HCT116 (cell line): Measurements from ENCODE around the gene SRP19. TPM values are rescaled to one million over a fixed set of nuclear protein-coding genes. Genes with fewer than 3 reads are reported as not detected.

Experiments
- ATAC-seq: fragments of 200-7000 bp; cut with Tn5 transposase; 2 replicates; pipeline ENCODE4 v1.9.1; 2020; ENCODE audit warnings: mild to moderate bottlenecking, moderate library complexity
- BruUV-seq: library from RNA; stranded (reverse); fragments of 400-500 nt; replicated peaks from 2 replicates; lab custom pipeline; 2021; lab: Mats Ljungman, UMichigan
- CTCF ChIA-PET: fragments of 300-600 bp; sonication (Branson Sonifier 250); formaldehyde crosslinking; loops from one replicate; lab custom pipeline; 2021; ENCODE audit warnings: antibody characterized with exemption; lab: Charles Lee
- POLR2A ChIA-PET: fragments of 300-600, 350-600 bp; sonication (Branson Sonifier 250); formaldehyde crosslinking; loops from one replicate; lab custom pipeline; 2021; ENCODE audit warnings: antibody characterized with exemption; lab: Charles Lee
- RAD21 ChIA-PET, 2 experiments: fragments of 300-600 bp; sonication (Branson Sonifier 250); formaldehyde crosslinking; loops; one replicate each; lab custom pipeline; 2023; ENCODE audit warnings: low total read pairs in 2 of 2; ENCODE audit not compliant: uncharacterized antibody in 2 of 2, unreplicated experiment in 2 of 2, low non-redundant PET in 1 of 2; lab: Charles Lee
- DNase-seq: peaks from one replicate; pipeline ENCODE4 v3.0.0-alpha.2; 2010; ENCODE audit warnings: low read depth, low spot score
- H2AFZ ChIP-seq: fragments of 200-600 bp; shearing (Covaris generic), sonication (generic); 2 replicates; pipeline ENCODE4 v1.6.1; 2017; ENCODE audit warnings: low read depth, mixed run types, mixed read lengths, antibody characterized with exemption, low read length; ENCODE audit not compliant: poor library complexity, severe bottlenecking
- H3K27ac ChIP-seq: 2 replicates; pipeline ENCODE4 v1.5.1; 2012; ENCODE audit warnings: low read depth, low read length
- H3K27me3 ChIP-seq: fragments of 200-600 bp; sonication (generic); 2 replicates; pipeline ENCODE4 v1.6.1; 2016; ENCODE audit warnings: mixed run types, low read length, mixed read lengths; ENCODE audit not compliant: insufficient read depth
- H3K36me3 ChIP-seq, 2 experiments: fragments of 200-500 bp in 1 of 2; fragments of 200-600 bp in 1 of 2; sonication (Bioruptor generic) in 1 of 2; sonication (generic) in 1 of 2; 2 replicates each; pipeline versions ENCODE4 v1.5.1 to v1.6.1; 2014 to 2016; ENCODE audit warnings: low read length in 2 of 2, inconsistent platforms in 1 of 2, mixed read lengths in 1 of 2, mixed run types in 1 of 2; ENCODE audit not compliant: insufficient read depth in 2 of 2, control insufficient read depth in 1 of 2
- H3K4me1 ChIP-seq, 2 experiments: fragments of 200-600 bp in 1 of 2; sonication (generic) in 1 of 2; 2 replicates each; pipeline versions ENCODE4 v1.5.1 to v1.6.1; 2012 to 2017; ENCODE audit warnings: low read length in 2 of 2, inconsistent platforms in 1 of 2, mild to moderate bottlenecking in 1 of 2, mixed read lengths in 1 of 2, mixed run types in 1 of 2, moderate library complexity in 1 of 2; ENCODE audit not compliant: insufficient read depth in 2 of 2, control insufficient read depth in 1 of 2
- H3K4me2 ChIP-seq: fragments of 200-600 bp; sonication (generic); 2 replicates; pipeline ENCODE4 v1.6.1; 2017; ENCODE audit warnings: mixed run types, low read length, mixed read lengths
- H3K4me3 ChIP-seq, 2 experiments: fragments of 200-600 bp in 1 of 2; sonication (generic) in 1 of 2; replicated peaks in 1 of 2; 2 replicates each; pipeline ENCODE4 v1.5.1; 2011 to 2016; ENCODE audit warnings: low read length in 2 of 2, control low read depth in 1 of 2, low read depth in 1 of 2, mild to moderate bottlenecking in 1 of 2, mixed read lengths in 1 of 2, mixed run types in 1 of 2
- H3K79me2 ChIP-seq: fragments of 200-600 bp; sonication (generic); 2 replicates; pipeline ENCODE4 v1.6.1; 2017; ENCODE audit warnings: mild to moderate bottlenecking, mixed run types, low read length, moderate library complexity, mixed read lengths; ENCODE audit not compliant: insufficient read depth
- H3K9ac ChIP-seq: fragments of 200-600 bp; sonication (generic); 2 replicates; pipeline ENCODE4 v1.6.1; 2016; ENCODE audit warnings: low read length, mixed read lengths
- H3K9me2 ChIP-seq: fragments of 200-600 bp; sonication (generic), shearing (Covaris generic); 2 replicates; pipeline ENCODE4 v1.6.1; 2017; ENCODE audit warnings: mixed run types, mild to moderate bottlenecking, moderate library complexity; ENCODE audit not compliant: insufficient read depth
- H3K9me3 ChIP-seq, 2 experiments: fragments of 200-500 bp in 1 of 2; fragments of 200-600 bp in 1 of 2; sonication (Bioruptor generic) in 1 of 2; sonication (generic) in 1 of 2; 2 replicates each; pipeline ENCODE4 v1.6.1; 2014 to 2017; ENCODE audit warnings: low read length in 2 of 2, mixed read lengths in 2 of 2, inconsistent platforms in 1 of 2, low read depth in 1 of 2, mild to moderate bottlenecking in 1 of 2, mixed run types in 1 of 2, moderate library complexity in 1 of 2; ENCODE audit not compliant: control insufficient read depth in 1 of 2, insufficient read depth in 1 of 2
- H4K20me1 ChIP-seq: fragments of 200-600 bp; sonication (generic), shearing (Covaris generic); 2 replicates; pipeline ENCODE4 v1.6.1; 2017; ENCODE audit warnings: mixed run types, mild to moderate bottlenecking, moderate library complexity; ENCODE audit not compliant: insufficient read depth
- CBX3 ChIP-seq: IDR thresholded peaks from 2 replicates; pipeline ENCODE4 v1.6.1; 2012; ENCODE audit warnings: low read depth
- CEBPB ChIP-seq: IDR thresholded peaks from 2 replicates; pipeline ENCODE4 v1.6.1; 2012; ENCODE audit warnings: low read depth
- EGR1 ChIP-seq: IDR thresholded peaks from 2 replicates; pipeline ENCODE4 v1.6.1; 2012; ENCODE audit warnings: low read depth
- ELF1 ChIP-seq: IDR thresholded peaks from 2 replicates; pipeline ENCODE4 v1.6.1; 2012; ENCODE audit warnings: low read depth, borderline replicate concordance
- EZH2 ChIP-seq: fragments of 200-600 bp; sonication (generic); IDR thresholded peaks from 2 replicates; pipeline ENCODE4 v1.6.1; 2017; ENCODE audit warnings: antibody characterized with exemption, mixed run types
- EZH2phosphoT487 ChIP-seq: fragments of 200-600 bp; IDR thresholded peaks from 2 replicates; pipeline ENCODE4 v1.6.1; 2018; ENCODE audit warnings: antibody characterized with exemption, borderline replicate concordance
- FOSL1 ChIP-seq: IDR thresholded peaks from 2 replicates; pipeline ENCODE4 v1.6.1; 2012; ENCODE audit warnings: low read depth
- MAX ChIP-seq: IDR thresholded peaks from 2 replicates; pipeline ENCODE4 v1.6.1; 2012
- POLR2A ChIP-seq: IDR thresholded peaks from 2 replicates; pipeline ENCODE4 v1.7.0; 2011; ENCODE audit warnings: borderline replicate concordance; ENCODE audit not compliant: insufficient read depth, insufficient read length; ENCODE audit errors: extremely low read depth
- SIN3A ChIP-seq: IDR thresholded peaks from 2 replicates; pipeline ENCODE4 v1.6.1; 2012; ENCODE audit warnings: low read depth
- SP1 ChIP-seq: IDR thresholded peaks from 2 replicates; pipeline ENCODE4 v1.6.1; 2012; ENCODE audit warnings: low read depth
- SRF ChIP-seq: IDR thresholded peaks from 2 replicates; pipeline ENCODE4 v1.6.1; 2012; ENCODE audit warnings: low read depth
- TCF7L2 ChIP-seq: IDR thresholded peaks from 2 replicates; pipeline ENCODE4 v1.7.0; 2011; ENCODE audit warnings: borderline replicate concordance, inconsistent platforms; ENCODE audit not compliant: insufficient read depth, insufficient read length; ENCODE audit errors: extremely low read depth
- ZBTB33 ChIP-seq: IDR thresholded peaks from 2 replicates; pipeline ENCODE4 v1.6.1; 2011; ENCODE audit warnings: mild to moderate bottlenecking, low read length, moderate library complexity; ENCODE audit not compliant: insufficient replicate concordance; ENCODE audit errors: extremely low read depth
- ZFX ChIP-seq: fragments of 450-650 bp; IDR thresholded peaks from 2 replicates; pipeline ENCODE4 v1.6.1; 2017
- ZNF274 ChIP-seq: fragments of 200-500 bp; sonication (Bioruptor generic); IDR thresholded peaks from 2 replicates; pipeline ENCODE4 v1.6.1; 2014; ENCODE audit warnings: mild to moderate bottlenecking, low read depth, low read length, inconsistent platforms
- intact Hi-C: fragments of 100-400 bp; cut with micrococcal nuclease; formaldehyde crosslinking; loops from 2 replicates; pipeline ENCODE4 v1.10.0; 2022
- total RNA-seq: library from RNA; stranded (reverse); gene quantifications from one replicate; pipeline ENCODE4 v1.2.1, GENCODE V29; 2021; ENCODE audit not compliant: unreplicated experiment
- TF ChIP-seq, protein P1 (sequence below): IDR thresholded peaks from 2 replicates; pipeline ENCODE4 v1.6.1; 2012; ENCODE audit warnings: low read depth
- TF ChIP-seq, protein P2 (sequence below): IDR thresholded peaks from 2 replicates; pipeline ENCODE4 v1.6.1; 2012
- TF ChIP-seq, protein P3 (sequence below), 3 experiments: fragments of 200-600 bp in 1 of 3; sonication (generic) in 1 of 3; IDR thresholded peaks in 2 of 3; conservative IDR thresholded peaks in 1 of 3; 2 replicates each; pipeline ENCODE4 v1.5.1; 2012 to 2017; ENCODE audit warnings: low read depth in 2 of 3, low read length in 2 of 3, antibody characterized with exemption in 1 of 3, borderline replicate concordance in 1 of 3, control low read depth in 1 of 3, mild to moderate bottlenecking in 1 of 3, mixed read lengths in 1 of 3, mixed run types in 1 of 3, moderate library complexity in 1 of 3; ENCODE audit not compliant: insufficient read depth in 1 of 3

SRP19 gene
- total RNA-seq, 1 experiment from 2014 or later: 45.3 TPM

DNA sequence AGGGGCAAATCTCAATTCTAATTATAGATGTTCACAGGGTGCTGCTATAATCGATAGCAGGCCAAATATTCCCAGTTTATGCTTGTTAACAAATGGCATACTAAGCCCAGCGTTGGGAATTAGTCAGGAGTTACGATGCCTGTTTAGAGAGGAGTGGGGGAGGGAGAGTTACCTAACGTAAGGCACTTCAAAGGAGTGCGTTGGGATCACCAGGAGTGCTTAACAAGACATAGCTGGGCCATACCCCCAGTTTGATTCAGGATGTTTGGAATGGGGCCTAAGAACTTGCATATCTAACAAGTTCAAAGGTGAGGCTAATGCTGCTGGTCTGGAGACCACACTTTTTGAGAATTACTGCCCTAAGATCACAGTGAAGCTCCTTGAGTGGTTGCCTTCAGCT, 14.5 kb upstream of the SRP19 start:
- intact Hi-C loops: loop anchor here (5.0 to 10.0 kb wide), 2 partner anchors 294 to 652 kb away; no protein-coding TSS in a partner anchor

More for the DNA sequence above, 14.5 kb upstream of the SRP19 start:
- Histone ChIP-seq H3K9me3 (no peaks in the 10 kb centered on the region), H2AFZ (no peak overlapping the region), H3K9ac (no peak overlapping the region), H3K4me2 (no peak overlapping the region), H3K27ac (no peak overlapping the region), H4K20me1 (no peaks in the 10 kb centered on the region), H3K79me2 (no peaks in the 10 kb centered on the region), H3K4me3 (no peak overlapping the region), H3K36me3 (no peaks in the 10 kb centered on the region), H3K4me1 (peaks cover 0 to 4% of the 10 kb centered on the region in 2 experiments; a peak in 1 of 4 replicates), H3K27me3 (no peaks in the 10 kb centered on the region), H3K9me2 (no peaks in the 10 kb centered on the region)
- no TSS peak for BruUV-seq
- RAD21 ChIA-PET: no interaction called here
- CTCF ChIA-PET: no interaction called here
- no peak for TF ChIP-seq EGR1
- TF ChIP-seq ZNF274: no peak
- no peak for TF ChIP-seq SP1
- TF ChIP-seq FOSL1: no peak
- TF ChIP-seq, protein P1, sequence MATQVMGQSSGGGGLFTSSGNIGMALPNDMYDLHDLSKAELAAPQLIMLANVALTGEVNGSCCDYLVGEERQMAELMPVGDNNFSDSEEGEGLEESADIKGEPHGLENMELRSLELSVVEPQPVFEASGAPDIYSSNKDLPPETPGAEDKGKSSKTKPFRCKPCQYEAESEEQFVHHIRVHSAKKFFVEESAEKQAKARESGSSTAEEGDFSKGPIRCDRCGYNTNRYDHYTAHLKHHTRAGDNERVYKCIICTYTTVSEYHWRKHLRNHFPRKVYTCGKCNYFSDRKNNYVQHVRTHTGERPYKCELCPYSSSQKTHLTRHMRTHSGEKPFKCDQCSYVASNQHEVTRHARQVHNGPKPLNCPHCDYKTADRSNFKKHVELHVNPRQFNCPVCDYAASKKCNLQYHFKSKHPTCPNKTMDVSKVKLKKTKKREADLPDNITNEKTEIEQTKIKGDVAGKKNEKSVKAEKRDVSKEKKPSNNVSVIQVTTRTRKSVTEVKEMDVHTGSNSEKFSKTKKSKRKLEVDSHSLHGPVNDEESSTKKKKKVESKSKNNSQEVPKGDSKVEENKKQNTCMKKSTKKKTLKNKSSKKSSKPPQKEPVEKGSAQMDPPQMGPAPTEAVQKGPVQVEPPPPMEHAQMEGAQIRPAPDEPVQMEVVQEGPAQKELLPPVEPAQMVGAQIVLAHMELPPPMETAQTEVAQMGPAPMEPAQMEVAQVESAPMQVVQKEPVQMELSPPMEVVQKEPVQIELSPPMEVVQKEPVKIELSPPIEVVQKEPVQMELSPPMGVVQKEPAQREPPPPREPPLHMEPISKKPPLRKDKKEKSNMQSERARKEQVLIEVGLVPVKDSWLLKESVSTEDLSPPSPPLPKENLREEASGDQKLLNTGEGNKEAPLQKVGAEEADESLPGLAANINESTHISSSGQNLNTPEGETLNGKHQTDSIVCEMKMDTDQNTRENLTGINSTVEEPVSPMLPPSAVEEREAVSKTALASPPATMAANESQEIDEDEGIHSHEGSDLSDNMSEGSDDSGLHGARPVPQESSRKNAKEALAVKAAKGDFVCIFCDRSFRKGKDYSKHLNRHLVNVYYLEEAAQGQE: no peak
- TF ChIP-seq, protein P2, sequence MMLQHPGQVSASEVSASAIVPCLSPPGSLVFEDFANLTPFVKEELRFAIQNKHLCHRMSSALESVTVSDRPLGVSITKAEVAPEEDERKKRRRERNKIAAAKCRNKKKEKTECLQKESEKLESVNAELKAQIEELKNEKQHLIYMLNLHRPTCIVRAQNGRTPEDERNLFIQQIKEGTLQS: no peak
- TF ChIP-seq EZH2: no peak
- no peak for TF ChIP-seq CEBPB
- no peak for TF ChIP-seq EZH2phosphoT487
- no peak for TF ChIP-seq ZBTB33
- TF ChIP-seq ZFX: no peak
- TF ChIP-seq SIN3A: no peak
- no peak for TF ChIP-seq POLR2A
- TF ChIP-seq MAX: no peak
- no peak for TF ChIP-seq TCF7L2
- TF ChIP-seq CBX3: no peak
- TF ChIP-seq, protein P3, sequence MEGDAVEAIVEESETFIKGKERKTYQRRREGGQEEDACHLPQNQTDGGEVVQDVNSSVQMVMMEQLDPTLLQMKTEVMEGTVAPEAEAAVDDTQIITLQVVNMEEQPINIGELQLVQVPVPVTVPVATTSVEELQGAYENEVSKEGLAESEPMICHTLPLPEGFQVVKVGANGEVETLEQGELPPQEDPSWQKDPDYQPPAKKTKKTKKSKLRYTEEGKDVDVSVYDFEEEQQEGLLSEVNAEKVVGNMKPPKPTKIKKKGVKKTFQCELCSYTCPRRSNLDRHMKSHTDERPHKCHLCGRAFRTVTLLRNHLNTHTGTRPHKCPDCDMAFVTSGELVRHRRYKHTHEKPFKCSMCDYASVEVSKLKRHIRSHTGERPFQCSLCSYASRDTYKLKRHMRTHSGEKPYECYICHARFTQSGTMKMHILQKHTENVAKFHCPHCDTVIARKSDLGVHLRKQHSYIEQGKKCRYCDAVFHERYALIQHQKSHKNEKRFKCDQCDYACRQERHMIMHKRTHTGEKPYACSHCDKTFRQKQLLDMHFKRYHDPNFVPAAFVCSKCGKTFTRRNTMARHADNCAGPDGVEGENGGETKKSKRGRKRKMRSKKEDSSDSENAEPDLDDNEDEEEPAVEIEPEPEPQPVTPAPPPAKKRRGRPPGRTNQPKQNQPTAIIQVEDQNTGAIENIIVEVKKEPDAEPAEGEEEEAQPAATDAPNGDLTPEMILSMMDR (IDR thresholded peaks at IDR 0.05 in 2 of 3, conservative IDR thresholded peaks at IDR 0.05 in 1 of 3; ENCODE audit: borderline replicate concordance in 1 of 3, insufficient read depth in 1 of 3, low read depth in 2 of 3, low read length in 2 of 3): no peak
- no peak for TF ChIP-seq ELF1
- TF ChIP-seq SRF: no peak
- POLR2A ChIA-PET: no interaction called here
- no peak for DNase-seq
- no peak for ATAC-seq
